HG03039 (cell line): Measurements from ENCODE around the gene GET3.
"Not testable (repeated sequence)": the region's sequence is repeated elsewhere in the genome, so short reads cannot be mapped to it uniquely, and the experiment has no call there.

Source experiments
- ATAC-seq: cut with Tn5 transposase; IDR thresholded peaks from one replicate; pipeline ENCODE4 v1.9.1; 2021; ENCODE audit warnings: mild to moderate bottlenecking, moderate library complexity; ENCODE audit not compliant: unreplicated experiment

Gene GET3

DNA sequence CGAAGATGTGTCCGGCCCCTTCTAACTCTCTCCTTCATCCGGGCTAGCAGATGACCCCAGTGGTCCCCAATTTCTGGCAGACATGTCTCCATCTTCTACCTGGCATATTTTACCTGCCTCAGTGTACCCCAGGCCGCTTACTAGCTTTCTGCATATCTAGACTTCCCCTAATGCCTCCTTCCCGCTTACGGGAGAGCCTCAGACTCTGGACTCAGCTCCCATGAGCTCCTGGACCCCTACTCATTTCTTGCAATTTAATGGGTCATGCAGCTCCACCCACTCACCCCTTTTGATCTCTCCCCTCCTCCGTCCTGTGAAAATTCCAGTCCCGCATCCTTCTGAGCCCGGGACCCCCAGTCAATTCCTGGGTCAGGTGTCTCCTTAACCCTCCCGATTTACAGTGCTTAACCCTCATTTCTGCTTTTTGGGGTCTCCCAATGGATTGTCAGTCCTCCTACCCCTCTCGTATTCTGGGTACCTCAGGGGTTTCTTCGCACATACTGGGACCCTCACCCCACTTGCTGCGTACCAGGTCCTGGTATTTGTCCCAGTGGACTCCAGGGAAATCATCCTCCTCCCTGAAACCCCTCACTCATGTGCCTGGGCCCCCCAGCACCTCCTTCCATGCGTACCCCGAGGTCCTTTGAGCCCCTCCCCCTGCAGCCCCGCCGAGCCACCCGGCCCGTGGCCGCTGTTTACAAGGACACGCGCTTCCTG is 53.5 kb downstream of the GET3 start:
- ATAC-seq: no peak

GRCh38 chr19:12791345-12792050 is 54.2 kb downstream of the GET3 start, which contains the start of gene JUNB:
Gene JUNB, plus strand, starts transcription at chr19:12791486. Its CDS starts 286 bp downstream, at chr19:12791772.
- peak; percentile 25 for ATAC-seq

DNA sequence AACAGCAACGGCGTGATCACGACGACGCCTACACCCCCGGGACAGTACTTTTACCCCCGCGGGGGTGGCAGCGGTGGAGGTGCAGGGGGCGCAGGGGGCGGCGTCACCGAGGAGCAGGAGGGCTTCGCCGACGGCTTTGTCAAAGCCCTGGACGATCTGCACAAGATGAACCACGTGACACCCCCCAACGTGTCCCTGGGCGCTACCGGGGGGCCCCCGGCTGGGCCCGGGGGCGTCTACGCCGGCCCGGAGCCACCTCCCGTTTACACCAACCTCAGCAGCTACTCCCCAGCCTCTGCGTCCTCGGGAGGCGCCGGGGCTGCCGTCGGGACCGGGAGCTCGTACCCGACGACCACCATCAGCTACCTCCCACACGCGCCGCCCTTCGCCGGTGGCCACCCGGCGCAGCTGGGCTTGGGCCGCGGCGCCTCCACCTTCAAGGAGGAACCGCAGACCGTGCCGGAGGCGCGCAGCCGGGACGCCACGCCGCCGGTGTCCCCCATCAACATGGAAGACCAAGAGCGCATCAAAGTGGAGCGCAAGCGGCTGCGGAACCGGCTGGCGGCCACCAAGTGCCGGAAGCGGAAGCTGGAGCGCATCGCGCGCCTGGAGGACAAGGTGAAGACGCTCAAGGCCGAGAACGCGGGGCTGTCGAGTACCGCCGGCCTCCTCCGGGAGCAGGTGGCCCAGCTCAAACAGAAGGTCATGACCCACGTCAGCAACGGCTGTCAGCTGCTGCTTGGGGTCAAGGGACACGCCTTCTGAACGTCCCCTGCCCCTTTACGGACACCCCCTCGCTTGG is 55.0 kb downstream of the GET3 start:
- no peak for ATAC-seq

DNA sequence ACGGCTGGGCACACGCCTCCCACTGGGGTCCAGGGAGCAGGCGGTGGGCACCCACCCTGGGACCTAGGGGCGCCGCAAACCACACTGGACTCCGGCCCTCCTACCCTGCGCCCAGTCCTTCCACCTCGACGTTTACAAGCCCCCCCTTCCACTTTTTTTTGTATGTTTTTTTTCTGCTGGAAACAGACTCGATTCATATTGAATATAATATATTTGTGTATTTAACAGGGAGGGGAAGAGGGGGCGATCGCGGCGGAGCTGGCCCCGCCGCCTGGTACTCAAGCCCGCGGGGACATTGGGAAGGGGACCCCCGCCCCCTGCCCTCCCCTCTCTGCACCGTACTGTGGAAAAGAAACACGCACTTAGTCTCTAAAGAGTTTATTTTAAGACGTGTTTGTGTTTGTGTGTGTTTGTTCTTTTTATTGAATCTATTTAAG is 55.6 kb downstream of the GET3 start:
- no peak for ATAC-seq

- ATAC-seq: peak; percentile 26
Observed at GRCh38 chr19:12793290-12794195, 56.2 kb downstream of the GET3 start.

DNA sequence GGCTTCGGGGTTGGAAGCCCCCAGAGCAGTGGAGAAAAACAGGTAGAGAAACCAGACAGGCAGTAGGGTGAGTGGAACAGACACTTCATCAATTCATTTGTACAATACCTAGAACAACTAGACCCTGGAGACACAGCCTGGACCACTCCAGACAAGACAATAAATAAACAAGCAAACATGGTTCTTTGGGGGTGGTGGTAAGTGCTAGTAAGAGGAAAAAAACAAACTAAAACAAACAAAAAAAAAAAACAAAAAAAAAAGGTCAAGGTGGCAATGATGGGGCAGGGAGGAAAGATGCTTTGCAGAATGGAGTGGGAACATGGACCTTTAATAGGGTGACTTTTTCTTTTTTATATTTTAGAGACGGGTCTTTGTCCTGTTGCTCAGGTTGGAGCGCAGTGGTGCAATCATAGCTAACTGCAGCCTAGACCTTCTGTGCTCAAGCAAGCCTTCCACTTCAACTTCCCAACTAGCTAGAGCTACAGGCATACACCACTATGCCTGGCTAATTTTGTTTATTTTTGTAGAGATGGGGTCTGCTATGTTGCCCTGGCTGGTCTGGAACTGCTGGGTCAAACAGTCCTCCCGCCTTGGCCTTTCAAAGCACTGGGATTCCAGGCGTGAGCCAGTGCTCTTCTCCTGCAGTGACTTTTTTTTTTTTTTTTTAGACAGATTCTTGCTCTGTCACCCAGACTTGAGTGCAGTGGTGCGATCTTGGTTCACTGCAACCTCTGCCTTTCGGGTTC is 57.1 kb downstream of the GET3 start:
- no peak for ATAC-seq

DNA sequence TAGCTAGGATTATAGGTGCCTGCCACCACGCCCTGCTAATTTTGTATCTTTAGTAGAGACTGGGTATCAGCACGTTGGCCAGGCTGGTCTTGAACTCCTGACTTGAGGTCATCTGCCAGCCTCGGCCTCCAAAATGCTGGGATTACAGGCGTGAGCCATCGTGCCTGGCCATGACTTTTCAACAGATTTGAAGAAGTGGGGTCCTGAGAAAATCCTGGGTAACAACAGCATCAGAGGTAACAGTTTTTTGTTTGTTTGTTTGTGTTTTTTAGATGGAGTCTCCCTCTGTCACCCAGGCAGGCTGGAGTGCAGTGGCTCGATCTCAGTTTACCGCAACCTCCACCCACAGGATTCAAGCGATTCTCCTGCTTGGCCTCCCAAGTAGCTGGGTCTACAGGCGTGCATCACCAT is 57.7 kb downstream of the GET3 start:
- ATAC-seq: no peak

DNA sequence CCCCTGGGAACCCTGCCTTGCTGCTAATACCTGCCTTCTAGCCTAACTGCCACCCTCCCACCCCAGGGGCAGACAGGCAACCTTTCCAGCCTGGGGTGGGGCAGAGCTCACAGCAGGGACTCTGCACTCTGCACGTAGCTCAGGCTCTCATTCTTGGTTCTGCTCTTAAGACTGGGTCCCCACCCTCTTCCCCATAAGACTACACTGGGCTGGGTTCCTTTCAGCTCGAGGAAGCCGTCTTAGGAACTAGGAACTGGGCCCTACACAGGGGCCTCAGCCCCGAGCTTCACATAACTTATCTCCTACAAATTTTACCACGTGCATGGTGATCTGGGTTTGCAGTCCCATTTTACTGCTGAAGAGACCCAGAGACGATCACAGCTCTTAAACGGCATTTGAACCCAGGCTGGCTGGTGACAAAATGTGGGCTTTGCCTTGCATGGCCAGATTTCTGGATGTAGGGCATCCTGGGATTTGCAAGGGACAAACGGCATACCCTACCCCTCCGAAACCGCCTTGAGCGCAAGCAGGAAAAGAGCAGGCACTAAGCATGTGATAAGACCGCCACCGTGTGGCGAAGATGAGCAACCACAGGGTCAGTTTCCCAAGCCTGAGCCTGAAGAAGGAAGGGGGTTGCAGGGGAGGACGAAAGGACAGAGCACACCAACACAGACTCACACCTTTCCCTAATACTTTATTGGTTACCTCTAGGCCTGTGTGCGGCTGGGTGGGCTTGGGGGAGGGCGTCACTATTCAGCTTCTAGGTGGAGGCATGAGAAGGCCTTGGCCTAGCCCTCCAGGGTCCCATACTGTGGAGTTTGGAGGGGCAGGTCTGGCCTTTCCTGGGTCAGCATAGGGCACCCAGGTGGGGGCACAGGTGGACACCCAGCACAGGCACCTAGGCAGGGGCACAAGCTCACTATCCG is 59.1 kb downstream of the GET3 start:
- ATAC-seq: no peak

- no peak for ATAC-seq
Observed at GRCh38 chr19:12797141-12797587, 59.9 kb downstream of the GET3 start.

DNA sequence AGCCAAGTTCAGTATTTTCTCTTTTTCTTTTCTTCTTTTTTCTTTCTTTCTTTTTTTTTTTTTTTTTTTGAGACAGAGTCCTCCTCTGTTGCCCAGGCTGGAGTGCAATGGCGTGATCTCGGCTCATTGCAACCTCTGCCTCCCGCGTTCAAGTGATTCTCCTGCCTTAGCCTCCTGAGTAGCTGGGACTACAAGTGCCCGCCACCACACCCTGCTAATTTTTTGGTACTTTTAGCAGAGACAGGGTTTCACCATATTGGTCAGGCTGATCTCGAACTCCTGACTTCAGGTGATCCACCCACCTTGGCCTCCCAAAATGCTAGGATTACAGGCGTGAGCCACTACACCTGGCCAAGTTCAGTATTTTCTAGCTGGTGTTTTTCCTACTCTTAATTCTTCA is 60.3 kb downstream of the GET3 start:
- ATAC-seq: not testable (repeated sequence)
